LNCaP clone FGC (cell line): ENCODE measurements around the gene ATXN8OS.

Source experiments
- DNase-seq: peaks from one replicate; pipeline ENCODE4 v3.0.0-alpha.2; 2011; ENCODE audit warnings: low read depth
- H3K4me3 ChIP-seq: 2 replicates; pipeline ENCODE4 v1.5.1; 2011; ENCODE audit warnings: mild to moderate bottlenecking, low read depth, low read length, control low read depth
- TF ChIP-seq, protein P1 (sequence below): IDR thresholded peaks from 2 replicates; pipeline ENCODE4 v1.5.1; 2012; ENCODE audit warnings: mild to moderate bottlenecking; ENCODE audit not compliant: control insufficient read depth, insufficient read depth; ENCODE audit errors: extremely low read depth

ATXN8OS gene

DNA sequence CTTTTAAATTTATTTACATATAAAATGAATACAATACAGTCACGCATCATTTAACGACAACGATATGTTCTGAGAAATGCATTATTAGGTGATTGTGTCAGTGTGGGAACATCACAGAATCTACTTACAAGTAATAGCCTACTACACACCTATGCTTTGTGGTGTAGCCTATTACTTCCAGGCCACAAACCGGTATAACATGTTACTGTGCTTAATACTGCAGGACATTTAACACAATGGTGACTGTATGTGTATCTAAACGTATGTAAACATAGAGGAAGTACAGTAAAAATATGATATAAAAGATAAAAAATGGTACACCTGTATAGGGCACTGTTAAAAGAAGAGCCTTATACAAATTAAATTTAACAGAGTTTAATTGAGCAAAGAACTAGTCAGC lies 63.1 kb downstream of the ATXN8OS start:
- no peak overlapping the region for H3K4me3 ChIP-seq
- TF ChIP-seq, protein P1, sequence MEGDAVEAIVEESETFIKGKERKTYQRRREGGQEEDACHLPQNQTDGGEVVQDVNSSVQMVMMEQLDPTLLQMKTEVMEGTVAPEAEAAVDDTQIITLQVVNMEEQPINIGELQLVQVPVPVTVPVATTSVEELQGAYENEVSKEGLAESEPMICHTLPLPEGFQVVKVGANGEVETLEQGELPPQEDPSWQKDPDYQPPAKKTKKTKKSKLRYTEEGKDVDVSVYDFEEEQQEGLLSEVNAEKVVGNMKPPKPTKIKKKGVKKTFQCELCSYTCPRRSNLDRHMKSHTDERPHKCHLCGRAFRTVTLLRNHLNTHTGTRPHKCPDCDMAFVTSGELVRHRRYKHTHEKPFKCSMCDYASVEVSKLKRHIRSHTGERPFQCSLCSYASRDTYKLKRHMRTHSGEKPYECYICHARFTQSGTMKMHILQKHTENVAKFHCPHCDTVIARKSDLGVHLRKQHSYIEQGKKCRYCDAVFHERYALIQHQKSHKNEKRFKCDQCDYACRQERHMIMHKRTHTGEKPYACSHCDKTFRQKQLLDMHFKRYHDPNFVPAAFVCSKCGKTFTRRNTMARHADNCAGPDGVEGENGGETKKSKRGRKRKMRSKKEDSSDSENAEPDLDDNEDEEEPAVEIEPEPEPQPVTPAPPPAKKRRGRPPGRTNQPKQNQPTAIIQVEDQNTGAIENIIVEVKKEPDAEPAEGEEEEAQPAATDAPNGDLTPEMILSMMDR = no peak
- DNase-seq = peak; percentile 64

DNA sequence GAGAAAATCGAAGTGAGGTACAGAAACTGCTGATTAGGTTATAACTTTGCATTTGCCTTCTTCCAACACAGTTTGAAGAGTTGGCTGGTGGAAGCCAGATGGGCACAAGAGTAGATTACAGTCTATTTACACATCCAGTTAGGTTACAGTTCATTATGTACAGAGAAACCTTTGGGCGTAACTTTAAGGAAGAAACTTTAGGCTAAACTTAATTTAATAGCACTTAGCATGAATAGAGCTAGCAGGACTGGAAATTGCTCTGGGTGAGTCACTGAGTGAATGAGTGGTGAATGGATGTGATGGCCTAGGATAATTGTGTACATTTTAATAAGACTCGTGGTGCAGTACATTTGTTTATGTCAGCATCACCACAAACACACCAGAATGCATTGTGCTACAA lies 63.5 kb downstream of the ATXN8OS start:
- no peak overlapping the region for H3K4me3 ChIP-seq
- DNase-seq = no peak
- TF ChIP-seq, protein P1 = no peak

DNA sequence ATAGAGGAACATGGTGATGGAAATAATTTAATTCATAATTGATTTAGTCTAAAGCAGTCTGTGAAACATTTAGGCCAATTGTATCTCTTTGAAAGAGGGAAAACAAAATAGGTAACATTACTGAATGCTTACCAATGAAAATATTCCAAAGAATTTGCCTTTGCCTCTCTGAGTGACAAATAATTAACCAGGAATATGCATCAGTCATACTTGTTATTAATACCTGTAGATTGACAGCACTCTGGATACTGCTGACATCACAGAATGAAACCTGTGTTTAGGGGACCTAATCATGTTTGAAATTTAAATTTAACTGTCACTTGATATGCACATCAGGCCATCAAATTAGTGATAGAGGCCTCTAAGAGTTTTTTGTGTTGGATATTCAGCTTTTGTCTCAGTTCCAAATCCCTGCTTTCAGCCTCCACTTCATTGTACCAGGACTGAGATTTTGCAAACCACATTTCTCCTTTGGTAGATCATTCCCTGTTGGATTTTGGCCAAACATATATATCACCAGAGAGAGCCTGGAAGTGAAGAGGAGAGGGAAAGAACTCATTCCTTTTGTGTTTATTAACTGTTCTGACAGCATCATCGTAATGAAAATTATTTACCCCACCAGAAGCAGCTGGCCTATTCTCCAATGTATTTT lies 65.4 kb downstream of the ATXN8OS start:
- no peak for DNase-seq
- no peak overlapping the region for H3K4me3 ChIP-seq
- TF ChIP-seq, protein P1 = no peak

DNA sequence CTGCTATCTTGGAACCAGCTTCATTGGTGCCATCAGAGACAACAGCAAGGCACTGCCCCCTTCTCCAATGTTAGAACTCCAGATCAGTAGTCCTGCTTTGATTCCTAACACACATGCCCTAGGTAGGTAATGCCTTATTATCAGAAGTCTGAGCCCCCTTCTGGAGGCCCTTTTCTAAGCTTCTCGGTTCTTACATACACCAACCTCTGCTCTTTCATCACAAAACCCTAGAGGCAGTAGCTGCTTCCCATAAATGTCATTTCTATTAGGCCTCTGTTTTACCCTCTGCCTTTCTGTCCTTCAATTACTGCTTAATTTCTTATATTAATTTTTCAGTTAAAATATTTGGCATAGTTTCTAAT lies 66.0 kb downstream of the ATXN8OS start:
- TF ChIP-seq, protein P1 = no peak
- no peak overlapping the region for H3K4me3 ChIP-seq
- DNase-seq = no peak

DNA sequence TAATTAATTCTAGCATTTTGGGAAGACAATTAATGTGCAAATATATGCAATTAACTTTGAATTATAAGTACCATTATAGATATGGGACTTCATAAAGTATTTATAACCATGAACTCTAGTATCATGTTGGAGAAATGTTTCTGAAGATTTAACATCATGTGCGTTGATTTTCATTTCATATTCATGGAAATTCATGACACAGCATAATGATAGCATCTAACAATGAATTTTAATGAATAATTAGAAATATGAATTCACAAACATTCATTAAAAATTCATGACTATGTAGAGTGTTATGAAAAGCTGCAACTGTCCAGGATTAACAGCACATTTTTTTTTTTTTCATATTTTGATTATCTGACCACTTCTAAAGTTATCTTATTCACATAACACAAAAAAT lies 70.7 kb downstream of the ATXN8OS start:
- TF ChIP-seq, protein P1 = no peak
- DNase-seq = no peak

More for the DNA sequence above, 70.7 kb downstream of the ATXN8OS start:
- H3K4me3 ChIP-seq = no peak overlapping the region
